Measurements from ENCODE around the gene SECISBP2L.

SECISBP2L gene

DNA sequence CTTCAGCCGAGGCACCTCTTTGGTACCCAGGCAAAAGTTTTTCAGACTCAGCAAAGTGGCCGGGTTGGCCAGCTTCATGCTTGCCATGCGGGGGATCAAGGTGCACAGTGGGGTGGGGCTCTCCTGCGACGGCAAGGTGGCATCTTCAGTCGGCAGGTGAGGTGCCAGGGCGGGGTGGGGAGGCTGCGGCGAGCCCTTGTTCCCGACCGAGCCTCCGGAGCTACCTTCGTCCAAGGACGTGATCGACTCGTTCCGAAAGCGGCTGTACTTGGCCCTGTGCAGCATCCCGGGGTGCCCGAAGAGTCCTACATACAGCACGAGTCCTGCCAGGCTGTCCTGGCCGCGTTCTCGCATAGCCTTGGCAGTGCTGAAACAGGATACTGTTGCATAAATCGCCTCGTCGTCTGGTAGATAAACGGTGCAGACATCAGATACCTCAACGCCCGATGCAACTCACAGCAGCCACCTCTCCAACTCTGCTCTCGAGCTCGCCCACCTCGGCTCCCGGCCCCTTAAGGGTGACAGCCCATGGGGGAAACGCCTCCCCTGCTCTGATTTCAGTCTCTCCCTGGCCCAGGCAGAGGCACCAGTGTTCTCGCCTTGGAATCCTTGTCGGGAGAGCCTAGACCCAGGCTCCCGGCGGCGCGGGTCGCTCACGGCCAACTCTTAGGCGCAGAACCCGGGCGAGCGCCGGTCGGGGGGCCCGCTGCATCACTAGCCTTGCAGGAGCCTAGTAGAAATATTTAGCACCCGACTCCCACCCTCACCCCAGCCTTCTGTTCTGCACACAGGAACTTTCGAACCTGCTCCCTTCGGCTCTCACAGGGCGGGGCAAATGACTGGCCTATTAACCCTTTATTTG lies 83.4 kb downstream of the SECISBP2L start:
- no peak for DNase-seq

DNA sequence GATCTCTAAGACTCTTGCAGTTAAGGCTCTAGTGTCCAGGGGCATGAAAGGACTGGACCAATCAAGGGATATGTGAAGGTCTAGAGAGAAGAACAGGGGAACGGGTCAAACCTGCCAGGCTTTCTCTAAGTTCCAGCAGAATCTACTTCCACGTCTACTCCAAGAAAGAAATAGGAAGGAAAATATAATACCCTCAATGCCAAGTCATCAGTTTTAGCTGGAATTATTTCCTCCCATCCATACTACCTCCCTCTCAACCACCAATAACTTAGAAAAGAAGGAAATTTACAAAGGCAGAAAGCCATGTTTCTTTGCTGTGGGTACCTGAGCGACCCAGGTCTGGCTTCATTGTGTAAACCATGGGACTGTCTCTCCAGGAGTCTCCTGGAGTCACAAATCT lies 90.3 kb downstream of the SECISBP2L start:
- no peak for DNase-seq

DNA sequence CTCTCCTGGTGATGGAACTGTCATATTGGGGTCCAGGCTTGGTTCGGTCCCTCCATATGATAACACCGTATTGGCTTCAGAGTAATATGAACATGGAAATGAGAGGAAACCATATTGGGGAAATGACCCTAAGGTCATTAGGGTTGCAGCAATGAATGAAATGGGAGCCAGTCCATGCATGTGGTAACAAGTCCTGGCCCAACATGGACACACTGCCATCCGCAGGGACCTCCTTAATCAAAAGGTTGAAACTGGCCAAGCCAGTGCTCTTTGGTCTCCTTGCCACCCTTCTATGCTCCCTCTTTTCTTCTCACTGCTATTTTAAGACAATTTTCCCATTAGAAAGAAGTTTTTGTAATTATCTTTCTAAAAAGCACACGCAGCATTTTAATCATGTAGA lies 90.9 kb downstream of the SECISBP2L start:
- DNase-seq, result no peak

DNA sequence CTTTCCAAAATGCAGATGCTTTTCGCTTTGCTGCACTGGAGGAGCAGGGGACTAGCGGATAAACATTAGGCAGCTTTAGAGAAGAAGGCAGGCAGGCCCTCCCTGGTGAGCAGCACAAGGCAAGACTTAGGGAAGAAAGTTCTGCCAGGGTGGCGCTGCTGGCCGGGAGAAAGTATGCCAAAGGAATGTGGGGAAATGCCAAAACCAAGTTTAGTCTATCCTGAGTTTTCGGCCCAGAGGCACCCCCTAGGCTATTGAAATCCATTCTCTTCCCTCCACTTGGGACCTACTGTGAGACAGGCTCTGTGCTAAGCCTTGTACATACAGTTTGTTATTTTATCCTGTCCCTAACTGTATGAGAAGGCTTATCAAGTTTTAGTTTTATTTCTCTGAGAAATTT lies 91.7 kb downstream of the SECISBP2L start:
- no peak for DNase-seq

DNA sequence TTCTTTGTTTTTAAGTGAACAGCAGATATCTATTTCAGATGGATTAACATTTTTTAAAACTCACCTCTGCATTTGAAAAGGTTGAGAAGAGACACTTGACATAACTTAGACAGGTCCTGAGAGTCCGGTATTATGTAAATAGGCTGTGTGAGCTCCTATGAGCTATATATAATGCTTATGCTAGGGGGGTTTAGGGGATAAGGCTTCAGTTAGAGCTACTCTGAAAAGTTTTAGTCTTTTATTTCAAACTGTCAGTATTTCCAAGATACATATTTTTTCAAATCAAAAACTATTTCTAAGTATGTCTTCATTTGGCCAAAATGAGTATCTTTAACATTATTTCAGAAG lies 99.4 kb downstream of the SECISBP2L start:
- no peak for DNase-seq

DNA sequence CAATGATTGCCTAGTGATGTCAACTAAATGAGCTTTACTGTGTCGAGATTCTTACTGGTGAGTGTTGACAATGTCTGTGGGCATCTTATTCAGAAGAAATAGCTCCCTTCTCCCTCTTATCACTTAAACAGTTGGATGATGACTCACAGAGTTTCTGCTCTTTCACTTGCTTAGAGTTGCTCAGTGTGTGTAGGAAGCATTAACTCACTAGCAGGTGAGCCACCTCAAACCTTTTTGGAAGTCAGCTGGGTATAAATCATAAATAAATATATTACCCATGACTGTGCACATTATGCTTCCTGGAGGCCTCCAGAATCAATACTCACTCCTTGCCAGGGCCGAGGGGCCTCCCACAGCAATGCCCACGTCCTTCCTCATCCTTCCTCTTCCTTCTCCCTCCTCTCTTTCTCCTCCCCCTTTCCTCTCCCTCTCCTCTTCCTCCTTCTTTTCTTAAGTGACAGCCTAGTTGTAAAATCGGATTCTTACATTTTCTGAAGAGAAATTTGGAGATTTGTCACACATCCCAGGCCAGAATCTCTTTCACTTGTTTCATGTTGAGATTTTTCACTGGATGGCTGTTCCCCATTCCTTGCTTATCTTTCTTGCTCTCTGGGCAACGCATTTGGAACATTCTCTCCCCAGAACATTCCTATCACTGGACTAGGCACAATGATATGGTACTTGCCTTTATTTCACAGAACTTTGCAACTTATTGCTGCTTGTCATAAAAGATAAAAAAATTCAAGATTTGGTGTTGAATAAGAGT lies 100.0 kb downstream of the SECISBP2L start:
- DNase-seq, result no peak

DNA sequence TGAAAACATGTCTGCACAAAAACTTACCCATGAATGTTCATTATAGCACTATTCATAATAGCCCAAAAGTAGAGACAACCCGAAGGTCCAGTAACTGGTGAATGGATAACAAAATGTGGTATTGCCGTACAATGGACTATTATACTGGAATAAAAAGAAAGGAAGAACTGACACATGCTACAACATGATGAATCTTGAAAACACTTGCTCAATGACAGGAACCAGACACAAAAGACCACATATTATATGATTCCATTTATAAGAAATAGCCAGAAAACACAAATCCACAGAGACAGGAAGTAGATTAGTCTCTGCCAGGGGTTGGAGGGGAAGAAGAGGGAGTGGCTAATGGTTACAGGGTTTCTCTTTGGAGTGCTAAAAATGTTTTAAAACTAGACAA lies 100.9 kb downstream of the SECISBP2L start:
- DNase-seq, result no peak

DNA sequence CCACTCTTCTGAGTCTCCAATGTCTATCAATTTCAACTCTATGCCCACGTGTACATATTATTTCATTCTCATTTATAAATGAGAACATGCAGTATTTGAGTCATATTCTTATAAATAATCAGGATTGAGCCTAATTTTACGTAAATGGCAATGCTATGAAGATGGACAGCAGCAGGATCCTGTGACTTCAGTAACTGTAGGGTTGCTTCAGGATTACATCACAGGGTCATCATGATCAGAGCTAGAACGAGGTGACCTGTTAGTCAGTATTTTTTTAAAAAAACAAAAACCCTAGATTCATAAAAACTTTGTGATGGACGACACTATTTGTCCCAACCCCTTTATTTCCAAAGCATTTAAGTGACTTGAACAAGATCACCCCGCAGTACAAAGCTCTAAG lies 104.3 kb downstream of the SECISBP2L start:
- DNase-seq, result no peak

DNA sequence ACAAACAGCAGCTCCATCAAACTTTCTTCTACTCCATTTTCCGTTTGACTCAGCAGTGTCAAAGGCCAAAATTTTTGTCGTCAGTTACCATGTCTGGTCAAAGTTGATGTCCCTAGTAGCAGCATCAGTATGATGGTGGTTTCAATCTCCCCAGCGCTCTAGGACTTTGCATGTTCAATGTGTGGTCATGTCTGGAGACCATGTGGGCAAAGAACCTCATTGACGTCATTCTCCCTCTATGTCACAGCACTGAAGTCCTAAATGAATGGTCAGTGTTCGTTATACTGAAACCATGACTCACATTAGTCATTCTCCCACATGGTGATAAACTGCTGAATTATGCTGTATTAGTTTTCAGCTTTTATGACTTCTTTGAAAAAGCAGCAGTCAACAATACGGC lies 105.7 kb downstream of the SECISBP2L start:
- DNase-seq, result no peak

DNA sequence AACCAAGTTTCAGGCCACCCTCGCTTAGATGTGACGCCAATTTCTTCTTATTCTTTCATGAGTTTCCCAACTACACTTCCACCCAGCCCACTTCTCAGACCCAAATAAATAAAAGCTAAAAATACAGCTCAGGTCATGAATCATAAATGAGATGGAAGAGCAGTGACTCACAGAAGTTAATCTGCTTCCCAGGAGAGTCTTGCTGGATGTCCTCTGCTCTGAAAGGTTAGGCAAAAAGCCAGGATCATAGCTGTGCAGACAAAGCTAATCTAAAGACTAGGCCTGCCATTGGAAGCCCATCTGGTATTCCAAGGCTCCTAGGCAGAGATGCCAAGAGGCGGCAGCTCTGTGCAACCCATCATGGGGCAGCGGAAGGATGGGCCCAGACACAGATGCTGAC lies 106.6 kb downstream of the SECISBP2L start:
- no peak for DNase-seq

Measured in eye (tissue), 1 donor.